GM21723 (cell line): ENCODE data around the gene CYP51A1.
"Not testable (repeated sequence)": the region's sequence is repeated elsewhere in the genome, so short reads cannot be mapped to it uniquely, and the experiment has no call there.

Source experiments
- ATAC-seq: cut with Tn5 transposase; IDR thresholded peaks from one replicate; pipeline ENCODE4 v1.9.1; 2021; ENCODE audit warnings: mild to moderate bottlenecking, moderate library complexity; ENCODE audit not compliant: unreplicated experiment

The CYP51A1 gene

DNA sequence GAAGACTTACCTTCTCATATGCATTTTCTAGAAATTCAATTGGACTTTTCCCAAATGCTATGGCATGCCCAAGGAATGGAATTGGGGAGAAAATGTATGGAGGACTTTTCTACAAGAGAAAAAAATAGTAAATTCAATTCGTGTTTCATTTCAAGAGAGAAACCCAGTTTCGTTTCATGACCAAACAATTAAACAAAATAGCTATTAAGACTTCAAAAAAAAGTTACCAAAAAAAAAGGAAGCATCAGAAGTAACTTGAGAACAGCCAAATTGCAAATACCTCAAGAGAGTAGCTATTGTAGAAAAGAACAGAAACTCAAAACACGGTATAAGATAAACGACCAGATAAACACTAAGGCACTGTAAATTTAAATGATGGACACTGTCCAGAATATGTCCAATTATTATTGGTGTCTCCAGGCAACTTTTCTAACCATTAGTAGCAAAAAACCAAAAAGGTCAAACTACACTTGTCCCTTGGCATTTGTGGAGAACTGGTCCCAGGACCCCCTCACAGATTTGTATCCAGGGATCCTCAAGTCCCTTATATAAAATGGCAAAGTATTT lies 2.4 kb downstream of the CYP51A1 start:
- no peak for ATAC-seq

DNA sequence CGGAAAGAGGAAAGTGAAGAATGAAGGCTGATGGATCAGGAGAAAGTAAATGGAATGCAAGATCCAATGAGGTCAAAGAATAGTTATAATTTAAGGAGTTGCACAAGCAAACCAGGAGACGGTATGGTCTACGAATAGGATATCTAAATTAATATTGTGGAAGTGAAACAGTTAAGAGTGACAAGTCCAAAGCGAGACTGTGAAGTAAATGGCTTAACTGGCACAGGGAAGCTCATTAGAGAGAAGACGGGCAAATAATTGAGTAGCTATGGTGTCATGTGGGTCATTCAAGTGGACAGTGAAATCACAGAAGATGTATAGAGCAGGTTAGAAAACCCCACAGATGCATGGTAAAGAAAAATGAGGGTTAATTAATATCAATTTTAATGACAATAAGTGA lies 3.2 kb downstream of the CYP51A1 start:
- ATAC-seq, result no peak

DNA sequence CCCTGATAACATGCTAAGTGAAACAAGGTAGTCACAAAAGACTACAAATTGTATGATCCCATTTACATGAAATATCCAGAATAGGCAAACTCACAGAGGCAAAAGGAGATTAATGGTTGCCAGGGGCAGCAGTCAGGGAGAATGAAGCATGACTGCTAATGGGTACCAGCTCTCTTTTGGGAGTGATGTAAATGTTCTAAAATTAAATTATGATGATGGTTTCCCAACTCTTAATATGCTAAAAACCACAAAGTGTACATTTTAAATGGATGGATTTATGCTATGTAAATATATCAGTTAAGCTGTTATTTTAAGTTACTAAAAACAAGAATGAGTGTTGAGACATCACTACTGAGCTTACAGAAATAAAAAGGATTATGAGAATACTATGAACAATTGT lies 12.6 kb downstream of the CYP51A1 start:
- no peak for ATAC-seq

DNA sequence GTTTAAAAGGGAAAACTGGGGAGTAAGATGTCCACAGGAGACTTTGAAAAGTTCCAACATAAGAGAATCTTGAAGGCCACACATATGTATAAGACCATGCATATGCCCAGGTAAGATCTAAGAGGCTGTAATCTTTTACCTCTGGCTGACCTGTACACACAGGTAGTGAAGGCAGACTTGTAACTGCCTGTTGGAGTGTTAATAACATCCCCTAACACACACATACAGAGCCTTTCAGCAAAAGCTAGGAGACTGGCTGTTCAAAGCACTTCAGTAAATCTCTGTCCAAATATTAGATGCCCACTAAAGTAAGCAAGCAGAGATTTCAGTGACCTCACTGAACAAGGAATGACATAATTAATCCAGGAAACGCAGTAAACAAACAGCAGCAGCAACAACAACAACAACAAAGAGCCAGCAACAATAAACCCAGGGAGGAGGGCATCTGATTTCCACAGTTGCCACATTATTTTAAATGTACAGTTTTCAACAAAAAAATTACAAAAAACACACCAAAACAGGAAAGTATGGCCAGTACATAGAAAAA lies 15.0 kb downstream of the CYP51A1 start:
- no peak for ATAC-seq

DNA sequence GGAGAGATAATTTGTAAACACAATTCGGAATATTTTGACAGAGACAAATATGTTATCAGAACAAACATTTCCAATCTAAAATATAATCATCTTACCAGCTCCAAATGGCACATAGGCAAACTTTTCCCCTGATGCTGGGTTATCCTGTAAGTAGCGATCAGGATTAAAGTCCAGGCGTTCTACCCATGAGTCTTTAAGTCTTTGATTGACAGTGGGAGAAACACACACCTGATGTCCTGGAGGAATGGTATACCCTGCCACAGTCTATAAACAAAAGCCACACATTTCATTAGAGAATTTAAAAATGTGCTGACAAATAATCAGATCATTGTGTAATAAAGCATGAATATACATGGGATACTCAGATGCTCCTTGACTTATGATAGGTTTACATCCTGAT lies 17.3 kb downstream of the CYP51A1 start:
- no peak for ATAC-seq

DNA sequence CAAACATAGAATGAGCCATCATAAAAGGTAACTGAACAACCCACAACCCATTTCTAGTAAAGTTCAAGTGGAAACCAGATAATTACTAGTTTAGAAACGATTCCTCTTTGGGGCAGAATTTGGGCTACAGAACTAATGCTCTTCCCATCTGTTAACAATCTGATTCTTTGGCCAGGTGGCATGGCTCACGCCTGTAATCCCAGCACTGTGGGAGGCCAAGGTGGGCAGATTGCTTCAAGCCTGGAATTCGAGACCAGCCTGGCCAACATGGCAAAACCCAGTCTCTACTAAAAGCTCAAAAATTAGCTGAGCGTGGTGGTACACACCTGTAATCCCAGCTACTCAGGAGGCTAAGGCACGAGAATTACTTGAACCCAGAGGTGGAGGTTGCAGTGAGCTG lies 18.5 kb downstream of the CYP51A1 start:
- ATAC-seq, result no peak

DNA sequence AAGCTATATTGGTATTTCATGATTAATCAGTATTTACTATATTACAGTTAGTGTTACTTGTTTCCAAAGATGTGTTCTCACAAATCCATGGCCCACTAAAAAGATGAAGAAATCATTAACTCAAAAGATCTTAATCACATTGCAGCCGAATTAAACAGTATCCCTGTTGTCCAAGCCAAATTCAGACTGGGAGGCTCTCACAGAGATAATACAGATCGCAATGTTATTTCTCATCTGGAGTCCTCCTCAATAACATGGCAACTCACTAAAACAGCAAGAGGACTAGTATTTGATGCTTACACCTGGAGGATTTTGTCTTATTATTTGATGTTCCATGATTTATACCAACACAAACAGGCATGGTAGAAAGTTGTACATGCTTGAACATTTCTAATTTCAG lies 23.4 kb downstream of the CYP51A1 start:
- ATAC-seq, result no peak

DNA sequence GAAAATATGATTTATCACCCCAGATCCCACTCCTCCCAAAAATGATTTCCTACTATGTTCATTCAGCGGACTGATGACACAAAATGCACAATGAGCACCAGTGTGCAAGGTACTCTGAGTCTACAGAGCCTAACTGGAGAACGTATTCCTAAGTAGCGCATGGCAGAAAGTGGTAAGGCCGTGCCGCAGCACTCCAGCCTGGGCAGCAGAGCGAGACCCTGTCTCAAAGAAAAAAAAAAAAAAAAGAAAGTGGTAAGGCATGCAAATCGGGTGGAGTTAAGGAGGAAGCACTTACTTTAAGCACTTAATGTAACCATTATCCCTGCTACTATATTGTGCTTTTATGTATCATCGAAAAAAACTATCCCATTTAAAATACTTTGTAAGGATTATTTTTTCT lies 25.5 kb downstream of the CYP51A1 start:
- ATAC-seq, result no peak

DNA sequence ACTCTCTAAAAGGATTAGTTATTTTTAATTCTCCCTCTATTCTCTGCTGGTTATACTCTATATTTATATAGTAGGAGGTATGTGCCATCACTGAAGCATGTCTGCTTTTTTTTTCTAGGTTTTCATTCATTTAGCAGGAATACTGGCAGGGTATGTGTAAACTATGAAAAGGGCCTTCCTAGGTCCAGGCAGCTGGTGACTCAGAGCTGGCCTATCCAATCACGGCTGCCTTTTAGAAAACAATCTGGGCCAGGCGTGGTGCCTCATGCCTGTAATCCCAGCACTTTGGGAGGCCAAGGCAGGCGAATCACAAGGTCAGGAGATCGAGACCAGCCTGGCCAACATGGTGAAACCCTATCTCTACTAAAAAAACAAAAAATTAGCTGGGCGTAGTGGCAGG lies 31.4 kb downstream of the CYP51A1 start:
- not testable (repeated sequence) for ATAC-seq

DNA sequence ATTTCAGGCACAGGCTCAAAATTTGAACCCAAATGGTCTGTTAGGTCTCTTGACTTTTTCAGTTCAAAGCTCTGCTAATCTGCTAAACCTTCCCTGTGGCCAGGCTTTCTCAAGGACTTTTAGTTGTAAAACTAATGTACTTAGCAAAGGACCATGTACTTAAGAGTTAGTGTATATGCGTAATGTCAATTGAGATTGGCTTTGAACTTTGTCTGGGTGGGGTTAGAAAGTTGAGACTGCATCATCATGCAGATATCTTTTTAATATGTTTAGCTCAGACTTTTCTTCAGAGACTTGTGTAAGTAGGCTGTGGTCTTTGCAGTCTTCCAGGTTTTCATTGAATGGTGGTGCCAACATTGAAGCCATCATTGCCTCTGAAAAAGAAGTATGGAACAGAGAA lies 33.7 kb downstream of the CYP51A1 start:
- no peak for ATAC-seq

DNA sequence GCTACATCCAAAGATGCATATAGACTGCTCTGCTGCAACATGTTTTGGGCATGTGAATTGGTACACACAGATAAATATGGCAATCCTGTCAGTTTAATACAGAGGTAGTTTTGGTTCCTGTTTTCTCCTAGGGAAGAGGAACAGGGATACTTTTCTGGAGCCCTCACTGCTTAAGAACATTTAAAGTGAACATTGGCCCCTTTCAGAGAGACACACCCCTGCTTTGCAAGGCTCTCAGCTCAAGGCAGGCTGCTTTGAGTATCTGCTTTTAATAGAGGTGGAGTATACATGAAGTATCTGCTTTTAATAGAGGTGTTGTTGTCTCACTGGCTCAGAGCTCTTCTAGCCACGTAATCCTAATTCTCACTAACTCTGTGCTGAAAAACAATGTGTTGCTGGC lies 38.9 kb downstream of the CYP51A1 start:
- ATAC-seq, result no peak

DNA sequence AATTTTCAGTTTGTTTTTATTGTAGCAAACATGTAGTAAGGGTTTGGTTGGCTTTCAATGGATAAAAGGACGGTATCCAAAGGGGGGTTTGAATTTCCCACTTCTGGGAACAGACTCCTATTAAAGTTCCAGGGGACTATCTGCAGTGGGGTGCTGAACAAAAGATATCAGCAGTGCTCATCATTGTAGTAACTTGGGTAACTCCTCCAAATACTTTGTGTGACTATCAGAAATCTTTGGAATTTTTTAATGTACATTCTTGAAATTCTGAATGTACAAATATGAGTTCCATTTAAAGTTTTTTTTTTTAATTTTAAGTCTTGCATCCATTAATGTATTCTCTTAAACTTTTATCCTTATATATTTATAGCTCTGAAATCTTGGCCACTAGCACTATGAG lies 42.1 kb downstream of the CYP51A1 start:
- no peak for ATAC-seq

DNA sequence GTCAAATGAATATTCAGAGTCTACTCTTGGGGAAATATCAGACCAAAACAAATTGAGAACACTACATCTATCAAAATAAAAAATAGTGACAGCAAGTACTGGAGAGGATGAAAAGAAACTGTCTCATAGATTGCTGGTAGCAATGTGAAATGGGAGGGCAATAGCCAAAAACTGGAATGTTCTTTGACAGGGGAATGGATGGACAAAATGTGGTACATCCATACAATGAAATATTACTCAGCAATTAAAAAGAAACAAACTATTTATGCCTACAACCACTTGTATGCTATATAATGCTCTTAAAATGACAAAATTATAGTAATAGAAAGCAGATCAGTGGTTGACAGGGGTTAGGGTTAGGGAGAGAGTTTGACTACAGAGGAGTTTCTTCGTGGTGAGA lies 46.0 kb downstream of the CYP51A1 start:
- ATAC-seq, result no peak

DNA sequence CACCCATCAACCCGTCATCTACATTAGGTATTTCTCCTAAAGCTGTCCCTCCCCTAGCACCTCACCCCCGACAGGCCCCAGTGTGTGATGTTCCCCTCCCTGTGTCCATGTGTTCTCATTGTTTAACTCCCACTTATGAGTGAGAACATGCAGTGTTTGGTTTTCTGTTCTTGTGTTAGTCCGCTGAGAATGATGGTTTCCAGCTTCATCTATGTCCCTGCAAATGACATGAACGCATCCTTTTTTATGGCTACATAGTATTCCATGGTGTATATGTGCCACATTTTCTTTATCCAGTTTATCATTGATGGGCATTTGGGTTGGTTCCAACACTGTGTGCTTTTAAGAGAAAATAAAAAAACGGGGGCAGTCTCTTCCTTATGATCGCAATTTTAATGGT lies 50.4 kb downstream of the CYP51A1 start:
- not testable (repeated sequence) for ATAC-seq

DNA sequence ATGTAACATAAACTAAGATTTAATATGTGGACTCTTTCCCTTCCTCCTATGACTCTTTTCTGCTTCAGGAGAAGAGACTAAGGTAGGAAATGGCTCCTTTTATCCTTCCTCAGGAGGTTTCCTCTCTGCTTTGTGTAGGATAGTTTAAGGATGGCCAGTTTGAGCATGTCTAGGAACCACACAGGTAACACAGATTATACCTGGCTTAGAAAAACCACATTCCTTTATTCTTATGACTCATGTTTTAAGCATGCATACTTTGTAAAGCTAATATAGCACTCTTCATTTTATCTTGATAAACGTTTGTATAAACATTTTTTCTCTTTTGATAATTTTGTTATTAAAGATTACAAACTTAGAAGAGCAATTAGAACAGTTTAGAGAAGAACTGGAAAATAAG lies 57.8 kb downstream of the CYP51A1 start:
- no peak for ATAC-seq

DNA sequence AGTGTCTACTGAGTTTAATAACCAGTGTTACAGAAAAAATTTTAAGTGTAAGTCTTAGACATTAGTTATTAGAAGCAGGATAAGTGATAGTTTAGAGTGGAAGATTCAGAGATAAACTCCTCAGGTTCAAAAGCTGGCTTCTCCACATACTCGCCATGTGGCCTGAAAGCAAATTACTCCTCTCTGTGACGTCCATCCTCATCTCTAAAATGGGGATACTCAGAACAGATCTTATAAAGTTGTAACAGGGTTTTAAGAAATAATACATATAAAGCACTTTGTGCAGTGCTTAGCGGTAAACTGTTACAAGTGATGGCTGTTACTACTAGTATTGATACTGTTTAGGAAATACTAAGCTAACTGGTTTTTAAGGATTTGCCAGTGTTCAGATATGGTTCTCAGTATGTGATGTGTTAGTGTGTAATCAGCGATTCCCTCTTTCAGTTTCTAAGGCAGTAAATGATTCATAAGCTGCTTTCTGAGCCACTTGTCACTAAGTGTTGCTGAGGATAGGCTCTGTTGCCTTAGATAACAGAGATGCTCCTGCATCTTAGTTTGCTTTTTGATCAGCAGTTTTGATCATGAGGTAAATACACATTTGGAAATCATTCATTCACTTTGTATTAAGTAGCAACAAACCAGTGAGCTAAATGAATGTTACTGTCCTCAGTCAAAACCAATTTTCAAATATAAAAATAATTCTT lies 58.7 kb downstream of the CYP51A1 start:
- peak; percentile 90 for ATAC-seq

DNA sequence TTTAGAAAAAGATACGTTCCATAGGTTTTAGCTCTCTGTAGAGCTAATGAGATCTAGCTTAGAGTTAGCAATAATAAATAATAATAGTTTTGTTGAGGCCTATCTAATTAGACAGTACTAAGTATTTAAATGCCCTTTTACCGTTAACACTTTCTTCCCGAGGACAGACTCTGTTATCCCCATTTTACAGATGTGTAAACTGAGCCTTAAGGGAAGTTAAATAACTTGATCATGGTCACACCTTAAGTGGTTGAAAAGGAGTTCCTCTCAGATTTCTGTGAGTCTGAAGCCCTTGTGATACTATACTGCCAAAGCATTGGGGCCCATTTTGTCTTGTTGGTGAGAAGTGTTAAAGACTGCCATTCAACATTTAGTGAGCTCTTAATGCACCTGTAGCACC lies 61.6 kb downstream of the CYP51A1 start:
- ATAC-seq, result no peak

DNA sequence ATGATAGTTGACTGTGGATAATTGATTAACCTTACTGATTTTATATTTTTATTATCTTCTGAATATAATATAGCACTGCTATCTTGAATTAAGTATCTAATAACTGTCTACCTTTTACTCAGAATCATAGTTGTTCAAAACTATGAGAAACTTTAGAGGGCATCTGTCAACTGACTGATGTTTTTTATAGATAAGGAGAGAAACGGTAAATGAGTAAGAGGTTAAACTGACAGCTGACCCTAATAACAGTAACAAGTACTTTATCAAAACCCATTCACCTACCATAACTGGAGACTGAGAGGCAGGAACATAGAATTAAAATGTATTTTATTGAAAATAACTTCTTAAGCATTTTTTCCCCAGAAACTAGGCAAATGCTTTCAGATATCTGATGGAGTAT lies 62.2 kb downstream of the CYP51A1 start:
- no peak for ATAC-seq

DNA sequence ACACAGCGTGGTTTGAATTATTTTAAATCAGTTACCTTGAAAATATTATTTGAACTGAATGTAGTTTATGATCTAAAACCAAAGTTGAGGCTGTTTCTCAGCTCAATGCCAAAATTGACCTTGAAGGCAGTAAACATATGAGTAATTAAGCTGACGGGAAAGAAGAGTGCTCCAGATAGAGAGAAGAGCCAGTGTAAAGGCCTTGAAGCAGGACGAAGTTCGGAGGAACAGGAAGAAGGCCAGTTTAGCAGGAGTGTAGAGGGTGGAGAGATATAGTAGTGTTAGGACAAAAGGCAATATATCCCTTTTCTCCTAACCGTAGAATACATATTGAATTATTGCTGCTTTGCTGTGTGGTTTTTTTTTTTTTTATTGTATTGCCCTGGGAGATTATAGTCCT lies 63.2 kb downstream of the CYP51A1 start:
- no peak for ATAC-seq

DNA sequence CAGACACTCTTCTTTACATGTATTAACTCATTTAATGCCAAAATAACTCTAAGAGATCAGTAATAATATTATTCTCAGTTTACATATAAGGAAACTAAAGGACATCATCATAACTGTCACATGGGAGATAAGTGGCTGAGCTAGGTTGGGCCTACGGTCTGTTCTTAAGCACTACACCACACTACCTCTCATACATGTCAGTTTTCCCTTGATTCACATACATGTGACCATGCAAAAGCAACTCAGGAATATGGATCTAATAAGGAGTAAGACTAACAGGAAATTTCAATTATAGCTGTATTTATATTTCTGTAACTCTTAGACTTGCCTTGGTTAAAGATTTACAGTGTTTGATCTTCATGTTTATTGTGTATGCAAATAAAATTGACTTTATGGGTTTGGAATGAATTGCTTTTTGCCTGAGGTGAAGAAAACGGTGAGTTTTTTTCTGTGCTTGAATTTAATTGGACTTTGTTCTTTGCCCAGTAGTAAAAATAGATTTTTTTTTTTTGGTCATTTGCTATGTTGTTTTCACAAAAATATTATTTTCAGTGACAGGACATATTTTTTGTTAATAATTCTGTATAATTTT lies 69.7 kb downstream of the CYP51A1 start:
- ATAC-seq, result no peak
